Measurements from ENCODE around the gene PRKCB. TPM values are rescaled to one million over a fixed set of nuclear protein-coding genes. Genes with fewer than 3 reads are reported as not detected.

The PRKCB gene
- polyA plus RNA-seq, 2 of the 4 experiments (the other 2 are of a cell fraction) = 0.09 to 0.22 TPM

DNA sequence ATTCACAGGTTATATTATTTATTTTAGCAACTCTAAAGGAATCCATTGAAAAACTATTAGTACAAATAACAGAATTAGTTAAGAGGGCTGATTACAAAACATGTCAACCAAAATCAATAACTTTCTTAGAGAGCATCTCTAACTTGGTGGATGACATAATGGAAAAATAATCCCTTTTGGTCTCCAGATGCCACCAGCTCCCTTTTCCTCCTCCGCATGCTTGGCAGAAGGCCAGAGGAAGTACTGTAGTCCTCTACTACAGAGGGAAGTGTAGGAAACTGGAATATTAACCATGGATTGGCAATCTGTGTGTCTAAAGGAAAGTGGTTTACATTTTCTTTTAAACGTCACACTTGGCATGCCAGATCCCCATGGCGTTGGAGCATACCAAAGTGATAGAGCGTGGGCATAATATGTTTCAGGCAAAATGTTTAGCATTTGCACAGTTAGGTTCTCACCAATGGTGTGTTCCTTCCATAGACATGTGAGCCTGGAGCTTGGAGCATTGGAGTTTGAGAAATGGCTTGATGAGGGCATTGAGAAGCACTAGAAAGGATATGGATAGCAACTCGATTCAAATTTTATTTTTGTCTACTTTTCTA is 106.3 kb downstream of the PRKCB start:
- TF ChIP-seq HOXA7 (CRISPR knock-in tag; IDR thresholded peaks at IDR 0.05) (no peak), JUNB (IDR thresholded peaks at IDR 0.05) (no peak), PHF8 (IDR thresholded peaks at IDR 0.05; ENCODE audit: borderline replicate concordance, low read depth) (no peak)
- TF ChIP-seq, protein P1, sequence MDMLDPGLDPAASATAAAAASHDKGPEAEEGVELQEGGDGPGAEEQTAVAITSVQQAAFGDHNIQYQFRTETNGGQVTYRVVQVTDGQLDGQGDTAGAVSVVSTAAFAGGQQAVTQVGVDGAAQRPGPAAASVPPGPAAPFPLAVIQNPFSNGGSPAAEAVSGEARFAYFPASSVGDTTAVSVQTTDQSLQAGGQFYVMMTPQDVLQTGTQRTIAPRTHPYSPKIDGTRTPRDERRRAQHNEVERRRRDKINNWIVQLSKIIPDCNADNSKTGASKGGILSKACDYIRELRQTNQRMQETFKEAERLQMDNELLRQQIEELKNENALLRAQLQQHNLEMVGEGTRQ (IDR thresholded peaks at IDR 0.05) = no peak
- Histone ChIP-seq H3K9me3 (no peaks in the 10 kb centered on the region), H3K27ac (no peak overlapping the region), H3K4me2 (no peak overlapping the region), H3K4me3 (no peak overlapping the region), H3K4me1 (no peaks in the 10 kb centered on the region)
- no peak for FAIRE-seq
- no peak for ATAC-seq
- ChIA-PET CTCF (interaction anchor here (1.5 kb wide), 1 partner anchor 73 kb away, joined by 4 read pairs; no protein-coding TSS in a partner anchor), POLR2A (no interaction called here)
- no peak for DNase-seq (ENCODE audit: low read depth in 1 of 2, low spot score in 1 of 2)
- 43% methylated on average over 5 of the region's 5 CpGs for WGBS (ENCODE audit: missing lambda C conversion rate)

DNA sequence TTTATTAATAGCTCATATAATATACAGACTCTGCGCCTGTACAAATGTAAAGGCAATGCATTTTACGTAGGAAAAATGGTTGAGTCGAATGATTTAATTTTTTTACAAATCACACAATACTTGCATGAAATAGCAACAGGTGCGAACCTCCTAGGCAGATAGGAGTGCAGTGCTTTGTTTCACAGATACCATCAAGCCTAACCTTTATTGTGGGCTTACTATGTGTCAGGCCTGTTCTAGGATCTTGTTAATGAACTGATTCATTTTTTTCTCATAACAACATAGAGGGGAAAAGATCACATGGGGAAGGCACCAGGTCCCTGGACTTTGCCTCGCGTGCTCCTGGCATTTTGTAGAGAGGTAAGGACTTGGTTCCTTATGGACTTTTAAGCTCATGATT is 107.8 kb downstream of the PRKCB start:
- no peaks in the 10 kb centered on the region for H3K4me1 ChIP-seq
- WGBS (ENCODE audit: missing lambda C conversion rate) = 34% methylated on average over 6 of the region's 6 CpGs
- H3K4me2 ChIP-seq = no peak overlapping the region
- ATAC-seq = no peak
- no peak overlapping the region for H3K4me3 ChIP-seq
- DNase-seq (ENCODE audit: low read depth in 1 of 2, low spot score in 1 of 2) = no peak
- H3K9me3 ChIP-seq = no peaks in the 10 kb centered on the region
- TF ChIP-seq HOXA7 (CRISPR knock-in tag; IDR thresholded peaks at IDR 0.05) (no peak), POLR2A (IDR thresholded peaks at IDR 0.05; ENCODE audit: low read length) (no peak), FOSL2 (IDR thresholded peaks at IDR 0.05) (no peak), FOSL2 (CRISPR knock-in tag; IDR thresholded peaks at IDR 0.05) (no peak), ZC3H11A (IDR thresholded peaks at IDR 0.05) (no peak), CHD4 (IDR thresholded peaks at IDR 0.05; ENCODE audit: borderline replicate concordance) (no peak), SREBF2 (IDR thresholded peaks at IDR 0.05) (no peak), JUNB (IDR thresholded peaks at IDR 0.05) (no peak), FOSB (CRISPR knock-in tag; IDR thresholded peaks at IDR 0.05) (no peak), TP53 (CRISPR knock-in tag; IDR thresholded peaks at IDR 0.05) (no peak), SMC3 (IDR thresholded peaks at IDR 0.05) (no peak), JUN (IDR thresholded peaks at IDR 0.05) (no peak), ZNF302 (CRISPR knock-in tag; IDR thresholded peaks at IDR 0.05) (no peak), RAD21 (conservative IDR thresholded peaks at IDR 0.05 in 1 of 2, IDR thresholded peaks at IDR 0.05 in 1 of 2) (no peak), CEBPB (IDR thresholded peaks at IDR 0.05) (no peak), MAZ (IDR thresholded peaks at IDR 0.05; ENCODE audit: borderline replicate concordance, low read depth, low read length) (no peak)
- TF ChIP-seq, protein P2, sequence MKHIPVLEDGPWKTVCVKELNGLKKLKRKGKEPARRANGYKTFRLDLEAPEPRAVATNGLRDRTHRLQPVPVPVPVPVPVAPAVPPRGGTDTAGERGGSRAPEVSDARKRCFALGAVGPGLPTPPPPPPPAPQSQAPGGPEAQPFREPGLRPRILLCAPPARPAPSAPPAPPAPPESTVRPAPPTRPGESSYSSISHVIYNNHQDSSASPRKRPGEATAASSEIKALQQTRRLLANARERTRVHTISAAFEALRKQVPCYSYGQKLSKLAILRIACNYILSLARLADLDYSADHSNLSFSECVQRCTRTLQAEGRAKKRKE (CRISPR knock-in tag; IDR thresholded peaks at IDR 0.05; ENCODE audit: low read depth) = no peak
- TF ChIP-seq, protein P1 (IDR thresholded peaks at IDR 0.05) = no peak
- TF ChIP-seq, protein P3, sequence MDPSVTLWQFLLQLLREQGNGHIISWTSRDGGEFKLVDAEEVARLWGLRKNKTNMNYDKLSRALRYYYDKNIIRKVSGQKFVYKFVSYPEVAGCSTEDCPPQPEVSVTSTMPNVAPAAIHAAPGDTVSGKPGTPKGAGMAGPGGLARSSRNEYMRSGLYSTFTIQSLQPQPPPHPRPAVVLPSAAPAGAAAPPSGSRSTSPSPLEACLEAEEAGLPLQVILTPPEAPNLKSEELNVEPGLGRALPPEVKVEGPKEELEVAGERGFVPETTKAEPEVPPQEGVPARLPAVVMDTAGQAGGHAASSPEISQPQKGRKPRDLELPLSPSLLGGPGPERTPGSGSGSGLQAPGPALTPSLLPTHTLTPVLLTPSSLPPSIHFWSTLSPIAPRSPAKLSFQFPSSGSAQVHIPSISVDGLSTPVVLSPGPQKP (IDR thresholded peaks at IDR 0.05; ENCODE audit: low read depth, low read length) = no peak
- TF ChIP-seq, protein P4, sequence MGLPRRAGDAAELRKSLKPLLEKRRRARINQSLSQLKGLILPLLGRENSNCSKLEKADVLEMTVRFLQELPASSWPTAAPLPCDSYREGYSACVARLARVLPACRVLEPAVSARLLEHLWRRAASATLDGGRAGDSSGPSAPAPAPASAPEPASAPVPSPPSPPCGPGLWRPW (IDR thresholded peaks at IDR 0.05) = no peak
- ChIA-PET CTCF (interaction anchor here (0.7 to 1.3 kb wide), 2 partner anchors 13 to 77 kb away, joined by 3 read pairs; no protein-coding TSS in a partner anchor), POLR2A (no interaction called here)
- H3K27ac ChIP-seq = no peak overlapping the region
- no peak for FAIRE-seq

All from A549 (cell line).